GM21447 (cell line): ENCODE results near the gene SLX4.

Experiments
- ATAC-seq: cut with Tn5 transposase; IDR thresholded peaks from one replicate; pipeline ENCODE4 v1.9.1; 2021; ENCODE audit not compliant: unreplicated experiment

Gene SLX4

DNA sequence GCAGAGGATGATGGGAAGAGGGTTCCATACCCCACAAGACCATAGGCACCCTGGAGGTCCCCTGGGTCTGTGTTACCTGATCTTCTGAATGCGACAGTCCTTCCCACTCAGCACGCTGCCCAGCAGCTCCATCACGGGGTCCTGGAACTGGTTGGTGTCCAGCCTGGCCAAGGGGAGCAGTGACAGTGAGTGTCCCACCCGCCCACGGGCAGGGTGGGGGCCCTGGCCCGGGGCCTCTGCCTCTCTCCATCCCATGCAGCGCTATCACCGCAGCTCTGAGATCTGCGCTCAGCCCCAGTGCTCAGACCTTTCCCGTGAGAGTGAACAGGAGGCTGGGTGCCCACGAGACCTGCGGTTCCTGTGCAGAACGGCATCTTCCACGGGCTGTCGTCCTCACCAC is 49.8 kb downstream of the SLX4 start:
- ATAC-seq, result no peak

DNA sequence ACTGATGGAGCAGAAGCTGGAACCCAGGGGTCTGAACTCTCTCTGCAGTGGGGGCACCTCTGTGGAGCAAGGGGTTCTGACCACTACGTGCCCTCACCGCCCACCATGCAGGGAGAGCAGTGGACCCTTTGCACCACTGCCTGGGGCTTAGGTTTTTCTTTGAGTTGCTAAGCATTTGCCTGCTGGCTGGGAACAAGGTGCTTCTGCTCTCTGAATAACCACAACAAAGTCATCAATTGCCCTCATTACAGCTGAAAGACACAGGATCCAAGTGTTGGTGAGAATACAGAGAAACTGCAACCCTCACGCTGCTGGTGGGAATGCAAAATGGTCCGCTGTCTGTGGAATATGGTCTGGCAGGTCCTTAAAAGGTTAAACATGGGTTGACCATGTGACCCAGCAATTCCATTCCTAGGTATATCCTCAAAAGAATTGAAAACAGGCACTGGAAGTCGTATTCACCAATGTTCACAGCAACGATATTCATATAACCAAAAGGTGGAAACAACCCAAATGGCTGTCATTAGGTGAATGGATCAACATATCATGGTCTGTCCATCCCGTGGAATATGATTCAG is 57.0 kb downstream of the SLX4 start:
- ATAC-seq, result no peak

DNA sequence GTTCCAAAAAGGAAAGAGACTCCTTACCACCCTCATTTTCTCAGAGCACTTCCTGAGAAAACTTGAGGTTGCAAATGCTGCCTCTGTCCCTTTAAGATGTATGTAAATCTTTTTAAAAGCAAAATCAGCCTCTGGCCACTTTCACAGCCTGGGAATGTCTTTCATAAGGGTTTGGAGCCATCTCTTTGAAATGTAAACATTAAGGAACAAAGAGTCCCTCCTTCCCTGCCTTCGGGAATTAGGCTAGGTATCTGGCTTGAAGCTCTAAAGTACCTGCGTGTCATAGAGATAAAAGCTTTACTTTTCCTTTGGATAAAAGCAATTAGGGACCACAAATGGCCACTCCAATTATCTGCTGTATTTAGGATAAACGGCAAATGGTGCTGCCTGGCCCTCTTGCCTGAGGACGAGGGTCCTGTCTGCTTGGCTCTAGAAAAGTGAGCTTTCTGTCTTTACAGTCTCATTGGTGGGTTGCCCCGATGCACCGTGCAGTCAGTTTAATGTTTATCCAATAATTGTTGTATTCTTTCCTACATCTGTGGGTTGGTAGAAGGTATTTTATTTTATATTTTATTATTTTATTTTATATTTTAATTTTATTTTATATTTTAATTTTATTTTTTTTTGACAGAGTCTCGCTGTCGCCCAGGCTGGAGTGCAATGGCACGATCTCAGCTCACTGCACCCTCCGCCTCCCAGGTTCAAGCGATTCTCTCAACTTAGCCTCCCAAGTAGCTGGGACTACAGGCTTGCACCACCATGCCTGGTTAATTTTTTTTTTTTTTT is 58.1 kb downstream of the SLX4 start:
- no peak for ATAC-seq

DNA sequence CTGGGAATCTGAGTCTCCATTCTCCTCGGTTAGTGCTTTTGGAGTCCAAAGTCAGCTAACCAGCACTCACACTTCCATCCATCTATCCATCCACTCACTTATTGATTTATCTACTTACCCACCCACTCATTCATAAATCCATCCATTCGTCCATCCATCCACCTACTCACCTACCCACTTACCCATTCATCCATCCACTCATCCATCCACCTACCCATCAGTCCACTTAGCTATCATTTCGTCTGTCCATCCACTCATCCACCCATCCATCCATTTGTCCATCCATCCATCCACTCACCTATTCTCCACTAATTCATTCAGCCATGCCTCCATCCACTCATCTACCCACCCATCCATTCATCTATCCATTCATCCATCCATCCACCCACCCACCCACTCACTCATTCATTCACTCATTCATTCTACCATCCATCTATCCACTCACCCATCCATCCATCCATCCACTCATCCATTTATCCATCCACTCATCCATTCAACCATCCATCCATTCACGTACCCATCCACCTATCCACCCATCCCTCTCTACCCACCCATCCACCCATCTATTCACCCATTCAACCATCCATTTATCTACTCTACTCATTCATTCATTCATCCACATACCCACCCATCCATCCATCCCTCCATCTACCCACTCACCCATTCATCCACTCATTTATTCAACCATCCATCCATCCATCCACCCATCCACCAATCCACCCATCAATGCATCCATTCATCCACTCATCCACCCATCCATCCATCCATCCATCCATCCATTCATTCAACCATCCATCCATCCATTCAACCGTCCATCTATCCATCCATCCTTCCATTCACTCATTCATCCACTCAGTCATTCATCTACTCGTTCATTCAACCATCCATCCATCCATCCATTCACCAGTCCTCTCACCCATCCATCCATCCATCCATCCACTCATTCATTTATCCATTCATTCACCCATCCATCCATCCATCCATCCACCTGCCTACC is 60.3 kb downstream of the SLX4 start:
- ATAC-seq, result no peak

DNA sequence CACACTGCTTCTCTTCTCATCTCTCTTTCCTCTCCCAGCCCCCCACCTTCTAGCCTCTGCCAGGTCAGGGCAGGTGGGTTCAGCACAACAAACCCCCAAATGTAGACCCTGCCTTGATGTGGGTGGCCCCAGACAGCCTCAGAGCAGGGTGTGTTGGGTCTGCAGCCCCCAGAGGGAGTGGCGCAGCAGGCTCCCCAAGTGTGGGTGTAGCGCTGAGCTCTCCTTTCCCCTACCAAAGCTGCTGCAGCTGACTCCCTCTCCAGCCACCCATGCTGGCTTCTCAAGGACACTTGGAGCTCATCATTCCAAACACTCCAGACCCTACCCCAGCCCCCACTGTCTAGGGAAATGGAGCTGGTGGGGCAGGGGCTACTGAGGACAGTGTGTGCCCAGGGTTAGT is 61.5 kb downstream of the SLX4 start:
- no peak for ATAC-seq

DNA sequence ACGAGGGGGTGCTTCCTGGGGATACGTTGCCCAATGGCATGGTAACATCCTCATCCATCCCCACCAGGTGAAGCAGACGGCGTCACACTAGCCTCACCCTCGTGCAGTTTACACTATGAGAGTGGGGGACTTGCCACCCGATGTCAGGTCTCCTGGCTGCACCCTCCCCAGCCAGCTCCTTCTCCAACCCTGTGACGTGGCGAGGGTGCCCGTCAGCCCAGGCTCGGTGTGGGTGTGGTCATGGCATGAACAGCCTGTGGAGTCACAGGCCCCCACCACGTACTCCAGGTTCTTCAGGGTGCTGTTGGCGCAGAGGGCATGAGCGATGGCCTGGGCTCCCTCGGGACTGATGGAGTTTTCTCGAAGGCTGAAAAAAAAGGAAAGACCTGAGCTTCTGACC is 62.5 kb downstream of the SLX4 start:
- ATAC-seq, result no peak

DNA sequence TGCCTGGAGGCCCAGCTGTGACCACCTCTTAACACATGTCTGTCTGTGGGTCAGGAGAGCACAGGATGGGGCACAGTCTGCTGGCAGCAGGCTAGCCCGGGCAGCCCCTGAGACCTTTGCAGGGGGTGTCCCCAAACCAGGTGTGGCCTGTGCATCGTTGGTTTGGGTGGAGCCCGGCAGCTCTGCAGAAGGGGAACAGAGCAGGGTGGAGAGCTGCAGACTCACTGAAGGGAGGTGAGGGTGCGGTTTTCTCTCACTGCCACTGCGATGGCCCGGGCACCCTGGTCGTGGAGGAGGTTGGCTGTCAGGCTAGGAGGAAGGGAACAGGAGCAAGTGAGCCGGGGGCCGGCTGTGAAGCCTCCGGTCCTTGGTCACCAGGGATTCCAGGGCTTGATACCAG is 63.0 kb downstream of the SLX4 start:
- ATAC-seq, result no peak

DNA sequence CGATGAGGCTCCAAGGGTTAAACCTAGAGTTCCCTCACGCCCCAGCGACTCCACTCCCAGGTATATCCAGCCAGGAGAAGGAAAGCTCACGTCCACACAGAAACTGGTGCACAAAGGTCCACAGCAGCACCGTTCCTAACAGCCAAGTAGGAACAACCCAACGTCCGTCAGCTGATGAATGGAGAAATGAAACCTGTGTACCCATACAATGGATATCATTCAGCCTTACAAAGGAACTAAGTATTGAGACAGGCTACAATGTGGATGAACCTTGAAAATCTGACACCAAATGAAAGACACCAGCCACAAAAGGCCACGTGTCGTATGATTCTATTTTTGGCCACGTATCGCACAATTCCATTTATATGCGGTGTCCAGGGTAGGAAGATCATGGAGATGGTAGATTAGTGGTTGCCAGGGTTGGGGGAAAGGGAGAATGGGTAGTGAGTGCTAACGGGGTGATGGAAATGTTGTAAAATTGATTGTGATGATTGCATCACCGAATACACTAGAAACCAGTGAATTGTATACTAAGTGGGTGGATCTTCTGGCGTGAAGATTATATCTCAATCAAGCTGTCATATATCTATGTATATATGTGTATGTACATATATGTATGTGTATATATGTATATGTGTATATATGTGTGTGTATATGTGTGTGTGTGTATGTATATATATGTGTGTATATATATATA is 64.3 kb downstream of the SLX4 start:
- ATAC-seq, result no peak

DNA sequence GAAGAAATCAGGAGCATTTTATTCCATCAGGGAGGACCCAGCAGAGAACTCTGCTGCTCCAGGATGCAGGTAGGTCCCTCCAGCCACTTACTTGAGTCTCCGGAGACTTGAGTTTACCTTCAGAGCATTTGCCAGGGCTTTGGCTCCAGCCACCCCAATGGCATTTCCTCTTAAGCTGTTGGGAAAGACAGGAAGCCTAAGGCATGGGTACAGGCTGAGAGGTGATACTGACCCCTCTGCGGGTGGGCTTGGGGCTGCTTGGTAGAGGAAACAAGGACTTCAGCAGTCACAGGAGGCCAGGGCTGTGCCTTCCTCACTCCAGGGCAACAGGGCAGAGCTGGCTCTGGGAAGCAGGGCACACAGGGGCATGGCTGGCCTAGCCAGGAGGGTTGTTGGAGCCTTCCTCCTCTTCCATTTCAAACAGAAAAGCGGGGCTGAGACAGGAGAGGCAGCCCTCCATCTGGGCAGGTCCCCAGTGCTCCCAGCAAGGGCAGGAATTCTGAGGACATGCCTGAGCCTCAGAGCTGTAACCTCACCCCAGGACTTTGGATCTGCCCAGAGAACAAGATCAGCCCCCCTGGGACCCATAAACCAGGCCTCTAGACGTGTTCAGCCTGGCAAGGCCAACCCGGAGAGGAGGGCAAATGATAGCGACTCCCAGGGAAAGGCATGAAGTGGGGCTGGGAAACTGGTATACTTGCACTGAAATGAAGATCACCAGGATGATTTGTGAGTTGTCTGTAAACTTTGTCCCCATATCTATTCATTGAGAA is 68.6 kb downstream of the SLX4 start:
- no peak for ATAC-seq

DNA sequence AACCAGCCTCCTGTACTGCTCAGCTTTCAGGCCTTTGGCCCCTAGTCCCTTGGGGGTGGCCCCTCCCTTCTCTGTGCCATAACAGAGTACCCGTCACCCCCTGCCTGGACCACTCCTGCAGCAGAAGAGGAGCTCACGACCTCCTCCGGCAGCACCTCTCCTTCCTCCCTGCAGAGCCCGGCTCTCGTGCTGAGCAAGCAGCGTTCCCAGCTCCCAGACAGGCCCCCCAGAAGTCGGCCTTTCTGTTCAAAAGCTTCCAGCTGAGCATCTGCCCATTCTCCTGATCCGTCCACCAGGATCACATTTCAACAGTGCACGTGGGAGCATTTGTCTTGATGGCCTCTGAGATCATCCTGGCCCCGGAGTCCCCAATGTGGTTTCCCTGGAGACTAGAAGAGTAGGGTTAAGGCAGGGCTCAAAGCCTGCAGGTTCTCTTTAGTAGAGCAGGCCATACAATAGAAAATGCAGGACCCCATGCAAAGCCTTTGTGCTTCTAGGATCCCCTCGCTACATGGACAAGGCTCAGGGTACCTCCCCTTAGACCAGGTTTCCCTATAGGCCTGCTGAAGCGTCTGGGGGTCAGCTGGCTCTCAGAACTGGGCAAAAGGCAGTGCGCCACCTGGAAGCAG is 69.8 kb downstream of the SLX4 start:
- no peak for ATAC-seq

DNA sequence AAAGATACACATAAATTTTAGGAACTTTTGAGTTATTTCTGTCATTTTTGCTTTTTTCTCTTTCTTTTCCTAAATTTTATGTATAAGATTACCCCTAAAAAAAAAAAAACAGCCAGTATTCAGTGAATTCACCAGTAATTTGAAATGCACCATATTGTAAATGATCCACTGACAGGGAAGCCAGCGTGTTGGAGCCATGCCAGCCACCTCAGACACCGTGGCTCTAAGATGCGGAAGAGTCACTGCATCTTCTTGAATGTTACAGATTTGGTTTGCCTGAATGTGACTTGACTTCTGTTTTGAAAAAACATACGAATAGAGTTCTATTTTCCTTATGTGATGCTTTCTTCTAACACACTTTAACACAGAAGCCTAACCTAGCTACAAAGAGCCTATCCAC is 73.2 kb downstream of the SLX4 start:
- no peak for ATAC-seq

DNA sequence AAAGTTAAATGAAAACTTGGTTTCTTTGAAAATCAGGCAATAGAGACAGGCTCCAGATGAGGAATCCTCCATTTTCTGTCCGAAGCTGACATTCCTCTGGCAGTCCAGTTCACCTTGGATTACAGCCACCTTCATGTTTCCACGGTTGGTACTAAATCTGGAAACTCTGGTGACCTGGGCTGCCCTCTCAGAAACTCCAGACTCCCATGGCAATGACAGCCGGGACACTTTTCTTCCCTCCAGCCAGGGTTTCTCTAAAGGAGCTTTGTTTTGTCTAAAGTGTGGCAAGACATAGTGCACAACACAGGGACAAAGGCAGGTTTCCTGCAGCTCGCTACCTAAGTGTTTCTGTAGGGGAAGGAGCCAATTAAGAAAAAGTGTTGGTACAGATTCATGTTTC is 74.6 kb downstream of the SLX4 start:
- ATAC-seq, result no peak

DNA sequence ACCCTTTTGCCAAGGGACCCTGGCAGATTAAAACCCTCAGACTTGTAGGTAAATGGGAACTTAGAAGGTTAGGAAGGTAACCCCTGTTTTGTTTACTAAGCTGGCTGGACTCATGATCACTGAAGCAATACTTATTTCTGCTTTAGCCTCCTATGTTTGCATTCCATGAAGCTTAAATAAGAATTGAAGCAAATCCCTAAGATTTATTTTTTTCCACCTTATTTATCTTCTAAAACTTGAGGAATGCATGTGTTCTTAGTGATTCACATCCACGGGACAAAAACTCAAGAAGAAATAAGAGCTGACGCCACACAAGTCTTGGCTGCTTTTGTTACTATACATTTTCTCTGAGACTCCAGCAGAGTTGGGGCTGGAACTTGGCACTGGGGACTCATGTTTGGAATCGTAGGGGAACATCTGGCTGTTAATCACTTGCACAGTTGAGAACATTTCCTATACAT is 75.1 kb downstream of the SLX4 start:
- ATAC-seq, result no peak

DNA sequence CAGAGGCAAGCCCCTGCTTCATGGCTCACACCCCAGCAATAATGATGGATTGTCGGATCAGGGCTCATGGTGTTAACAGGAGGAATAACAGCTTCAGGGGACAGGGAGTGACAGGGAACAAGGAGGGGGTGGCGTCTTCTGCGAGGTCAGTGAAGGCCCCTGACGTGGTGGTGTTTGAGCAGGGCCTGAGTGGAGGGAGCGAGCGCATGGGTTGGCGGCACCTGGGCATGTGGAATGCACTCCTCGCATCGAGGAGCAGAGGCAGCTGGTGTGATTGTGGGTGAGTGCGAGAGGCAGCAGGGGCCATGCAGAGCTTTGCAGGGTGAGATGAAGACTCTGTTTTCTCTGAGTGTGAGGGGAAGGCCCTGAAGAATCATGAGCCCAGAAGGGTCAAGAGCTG is 77.3 kb downstream of the SLX4 start:
- ATAC-seq, result no peak

DNA sequence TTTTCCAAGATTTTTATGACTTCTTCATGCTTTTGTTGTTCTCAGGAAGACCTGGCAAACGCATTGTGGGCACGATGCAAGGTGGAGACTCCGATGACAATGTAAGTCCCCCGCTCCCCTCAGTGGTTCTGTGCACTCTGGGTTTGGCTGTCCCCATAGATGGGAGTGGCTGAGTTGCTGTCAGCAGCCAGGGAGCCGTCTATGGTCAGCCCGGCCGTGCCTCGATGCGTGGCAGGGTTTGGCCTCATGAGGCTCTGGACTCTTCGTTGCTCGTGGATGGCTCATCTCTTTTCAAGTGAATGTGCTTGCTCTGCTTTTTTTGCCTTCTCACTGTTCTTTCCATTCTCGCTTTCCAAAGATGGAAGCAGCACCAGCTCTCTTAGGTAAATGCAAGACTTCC is 78.7 kb downstream of the SLX4 start:
- no peak for ATAC-seq
